ENCODE results near the gene DMC1. TPM values are rescaled to one million over a fixed set of nuclear protein-coding genes. Genes with fewer than 3 reads are reported as not detected.

Gene DMC1
- total RNA-seq, 4 donors from 2014 or later, result 1.1 to 7.2 (median 5.2) TPM; not detected in 1

DNA sequence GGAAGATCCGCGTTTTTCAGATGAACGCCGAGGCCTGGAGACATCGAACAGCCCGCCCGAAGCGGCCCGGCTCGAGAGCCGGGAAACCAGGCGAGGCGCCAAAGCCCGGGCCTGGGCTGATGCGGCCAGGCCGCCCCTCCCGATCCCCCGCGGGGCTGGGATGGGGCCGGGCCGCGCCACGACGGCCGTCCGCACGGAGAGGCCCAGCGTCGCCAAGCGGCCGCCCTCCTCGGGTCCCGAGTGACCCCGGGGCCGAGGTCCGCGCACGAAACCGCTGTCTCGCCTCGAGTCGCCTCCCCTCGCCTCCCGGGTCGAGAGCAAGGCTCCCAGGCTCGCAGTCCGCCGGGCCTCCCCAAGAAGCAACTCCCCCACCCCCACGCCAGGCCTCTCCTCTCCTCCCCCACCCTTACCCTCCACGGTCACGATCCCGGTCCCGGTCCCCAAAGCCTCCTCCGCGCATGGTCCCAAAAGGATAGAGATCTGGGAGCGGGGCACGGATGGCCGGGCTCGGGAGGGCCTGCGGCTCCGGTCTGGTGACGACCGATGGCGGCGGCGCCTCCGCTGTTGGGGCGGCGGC, 64.4 kb downstream of the DMC1 start:
- H3K4me1 ChIP-seq, result peaks cover 28 to 49% (median 28%) of the 10 kb centered on the region in 3 donors

DNA sequence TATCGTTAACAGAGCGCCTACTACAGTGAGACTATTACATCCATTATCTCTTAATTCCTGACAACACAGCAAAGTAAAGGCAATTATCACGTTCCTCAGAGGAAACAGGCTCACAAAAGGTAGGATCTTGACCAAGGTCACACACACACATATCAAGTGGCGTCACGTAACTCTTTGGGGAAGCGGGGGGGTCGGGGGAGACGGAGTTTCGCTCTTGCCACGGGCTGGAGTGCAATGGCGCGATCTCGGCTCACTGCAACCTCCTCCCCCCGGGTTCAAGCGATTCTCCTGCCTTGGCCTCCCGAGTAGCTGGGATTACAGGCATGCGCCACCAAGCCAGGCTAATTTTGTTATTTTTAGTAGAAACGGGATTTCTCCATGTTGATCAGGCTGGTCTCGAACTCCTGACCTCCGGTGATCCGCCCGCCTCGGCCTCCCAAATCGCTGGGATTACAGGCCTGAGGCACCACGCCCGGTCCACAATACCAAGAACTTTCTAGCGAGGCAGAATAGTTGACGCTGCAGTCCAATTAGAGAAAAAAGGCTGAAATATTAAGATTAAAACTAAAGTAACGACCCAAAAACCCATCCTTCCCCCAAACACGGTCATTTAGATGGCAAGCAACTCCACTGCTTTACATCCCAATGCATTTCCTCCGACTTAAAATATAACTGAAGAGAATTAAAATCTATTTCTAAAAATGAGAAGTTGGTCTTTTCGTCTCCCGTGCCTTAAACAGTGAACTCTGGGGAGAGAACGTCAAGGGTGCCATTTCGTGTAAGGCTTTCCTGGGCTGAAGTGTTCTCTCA, 65.0 kb downstream of the DMC1 start:
- peak in 1 of 4 donors; percentile 24 for TF ChIP-seq POLR2A (IDR thresholded peaks at IDR 0.05)
- TF ChIP-seq, protein P1, sequence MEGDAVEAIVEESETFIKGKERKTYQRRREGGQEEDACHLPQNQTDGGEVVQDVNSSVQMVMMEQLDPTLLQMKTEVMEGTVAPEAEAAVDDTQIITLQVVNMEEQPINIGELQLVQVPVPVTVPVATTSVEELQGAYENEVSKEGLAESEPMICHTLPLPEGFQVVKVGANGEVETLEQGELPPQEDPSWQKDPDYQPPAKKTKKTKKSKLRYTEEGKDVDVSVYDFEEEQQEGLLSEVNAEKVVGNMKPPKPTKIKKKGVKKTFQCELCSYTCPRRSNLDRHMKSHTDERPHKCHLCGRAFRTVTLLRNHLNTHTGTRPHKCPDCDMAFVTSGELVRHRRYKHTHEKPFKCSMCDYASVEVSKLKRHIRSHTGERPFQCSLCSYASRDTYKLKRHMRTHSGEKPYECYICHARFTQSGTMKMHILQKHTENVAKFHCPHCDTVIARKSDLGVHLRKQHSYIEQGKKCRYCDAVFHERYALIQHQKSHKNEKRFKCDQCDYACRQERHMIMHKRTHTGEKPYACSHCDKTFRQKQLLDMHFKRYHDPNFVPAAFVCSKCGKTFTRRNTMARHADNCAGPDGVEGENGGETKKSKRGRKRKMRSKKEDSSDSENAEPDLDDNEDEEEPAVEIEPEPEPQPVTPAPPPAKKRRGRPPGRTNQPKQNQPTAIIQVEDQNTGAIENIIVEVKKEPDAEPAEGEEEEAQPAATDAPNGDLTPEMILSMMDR (IDR thresholded peaks at IDR 0.05), result no peak
- no peak for DNase-seq
- 0% methylated on average over 14 to 35 of the region's 35 CpGs for WGBS, 2 donors

More for the DNA sequence above, 64.4 kb downstream of the DMC1 start:
- H3K4me3 ChIP-seq, result peak overlapping the region; percentile 82 to 98 (median 90)
- peak overlapping the region; percentile 100 for H3K27ac ChIP-seq
- 0% methylated on average over 6 to 16 of the region's 69 CpGs for WGBS, 2 donors
- no peaks in the 10 kb centered on the region for H3K27me3 ChIP-seq
- H3K36me3 ChIP-seq, result peaks cover 0 to 25% (median 0%) of the 10 kb centered on the region in 3 donors
- H3K9me3 ChIP-seq, result no peaks in the 10 kb centered on the region
- intact Hi-C loops (cut with DNase I), result no loop called here
- DNase-seq, result no peak
- TF ChIP-seq, protein P1 (IDR thresholded peaks at IDR 0.05), result no peak
- peak in 2 of 4 donors; percentile 60 to 68 for TF ChIP-seq POLR2A (IDR thresholded peaks at IDR 0.05)

DNA sequence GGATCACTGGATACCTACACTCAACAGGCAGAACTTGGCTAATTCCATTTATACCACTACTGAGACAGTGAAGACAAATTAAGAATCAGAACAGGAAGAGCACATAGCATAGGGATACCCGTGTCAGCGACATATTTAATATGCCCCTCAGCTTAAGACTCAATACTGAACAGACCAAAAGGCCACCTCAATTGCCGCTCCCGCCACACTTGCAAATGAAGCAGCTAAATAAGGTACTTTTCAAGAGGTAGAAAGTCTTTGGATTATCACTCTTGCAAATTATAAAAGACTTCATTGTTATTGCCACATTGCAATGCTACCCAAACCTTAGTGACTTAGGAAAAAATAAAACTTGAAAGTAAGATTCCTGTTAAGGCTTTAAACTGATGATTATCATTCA, 67.0 kb downstream of the DMC1 start:
- H3K4me1 ChIP-seq, result peaks cover 28 to 72% (median 32%) of the 10 kb centered on the region in 3 donors
- no peak for TF ChIP-seq POLR2A (IDR thresholded peaks at IDR 0.05)
- TF ChIP-seq, protein P1 (IDR thresholded peaks at IDR 0.05), result no peak
- H3K27me3 ChIP-seq, result no peaks in the 10 kb centered on the region
- DNase-seq, result no peak
- intact Hi-C loops (cut with DNase I), result no loop called here
- H3K4me3 ChIP-seq, result peak overlapping the region in 3 of 4 donors; percentile 89 to 98 (median 91)
- 43 to 44% methylated on average over 4 of the region's 4 CpGs for WGBS, 2 donors
- peak overlapping the region in 3 of 4 donors; percentile 3 to 100 (median 100) for H3K27ac ChIP-seq
- peaks cover 18 to 51% (median 24%) of the 10 kb centered on the region in 3 donors for H3K36me3 ChIP-seq
- H3K9me3 ChIP-seq, result no peaks in the 10 kb centered on the region

More for the DNA sequence above, 65.0 kb downstream of the DMC1 start:
- Histone ChIP-seq H3K36me3 (peaks cover 5 to 32% (median 6%) of the 10 kb centered on the region in 3 donors), H3K27ac (peak overlapping the region; percentile 100), H3K9me3 (no peaks in the 10 kb centered on the region), H3K4me1 (peaks cover 28 to 54% (median 28%) of the 10 kb centered on the region in 3 donors), H3K27me3 (no peaks in the 10 kb centered on the region), H3K4me3 (peak overlapping the region; percentile 82 to 98 (median 90))
- intact Hi-C loops (cut with DNase I), result no loop called here

DNA sequence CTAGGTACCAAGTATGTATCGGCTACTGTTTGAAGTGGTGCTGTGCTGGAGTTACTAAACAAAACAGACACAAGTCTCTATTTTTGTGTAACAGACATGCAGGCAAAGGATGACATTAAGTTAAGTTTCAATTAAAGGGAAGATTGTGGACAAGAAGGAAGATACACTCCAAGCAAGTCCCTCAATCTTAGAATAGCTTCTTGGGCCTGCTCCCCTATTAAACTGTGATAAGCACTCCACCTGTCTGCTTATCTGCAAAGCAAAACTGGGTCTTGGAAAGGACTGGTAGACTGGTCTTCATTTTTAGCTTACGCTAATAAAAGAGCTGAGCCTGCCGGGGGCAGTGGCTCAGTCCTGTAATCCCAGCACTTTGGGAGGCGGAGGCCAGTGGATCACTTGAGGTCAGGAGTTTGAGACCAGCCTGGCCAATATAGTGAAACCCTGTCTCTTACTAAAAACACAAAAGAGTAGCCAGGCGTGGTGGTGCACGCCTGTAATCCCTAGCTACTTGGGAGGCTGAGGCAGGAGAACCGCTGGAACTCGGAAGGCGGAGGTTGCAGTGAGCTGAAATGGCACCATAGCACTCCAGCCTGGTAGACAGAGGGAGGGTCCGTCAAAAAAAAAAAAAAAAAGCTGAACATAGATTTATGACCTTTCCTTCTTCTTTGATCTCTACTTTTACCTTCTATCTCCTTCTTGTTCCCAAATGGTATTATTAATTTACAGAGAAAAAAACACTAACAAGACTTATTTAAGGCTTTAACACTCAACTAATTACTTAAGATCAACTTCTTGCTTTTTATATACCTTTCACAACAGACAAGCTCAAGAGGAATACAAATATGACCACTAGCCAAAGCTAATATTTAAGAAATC, 67.9 kb downstream of the DMC1 start:
- peaks cover 24 to 74% (median 31%) of the 10 kb centered on the region in 3 donors for H3K4me1 ChIP-seq
- 84 to 86% methylated on average over 7 to 8 of the region's 10 CpGs for WGBS, 2 donors

More for the DNA sequence above, 67.9 kb downstream of the DMC1 start:
- intact Hi-C loops (cut with DNase I), result no loop called here
- H3K27ac ChIP-seq, result peak overlapping the region in 1 of 4 donors; percentile 100
- peaks cover 23 to 61% (median 34%) of the 10 kb centered on the region in 3 donors for H3K36me3 ChIP-seq
- DNase-seq, result no peak
- H3K9me3 ChIP-seq, result no peaks in the 10 kb centered on the region
- no peaks in the 10 kb centered on the region for H3K27me3 ChIP-seq
- H3K4me3 ChIP-seq, result peak overlapping the region in 2 of 4 donors; percentile 89 to 98
- TF ChIP-seq, protein P1 (IDR thresholded peaks at IDR 0.05), result no peak
- TF ChIP-seq POLR2A (IDR thresholded peaks at IDR 0.05), result no peak

All from esophagus squamous epithelium (tissue), 5 donors.